GM23338 (cell line): ENCODE results near the gene ZNF687. TPM values are rescaled to one million over a fixed set of nuclear protein-coding genes. Genes with fewer than 3 reads are reported as not detected.

Experiments
- ATAC-seq: fragments of 200-7000 bp; cut with Tn5 transposase; 3 replicates; pipeline ENCODE4 v1.9.1; 2020
- DNase-seq: peaks from one replicate; pipeline ENCODE4 v3.0.0-alpha.2; 2015; ENCODE audit warnings: low spot score
- H2AFZ ChIP-seq: fragments of 200-600 bp; sonication (generic); 2 replicates; pipeline ENCODE4 v1.8.0; 2016; ENCODE audit warnings: antibody characterized with exemption, mild to moderate bottlenecking, moderate library complexity
- H3F3A ChIP-seq: fragments of 200-600 bp; sonication (generic); replicated peaks from 2 replicates; pipeline ENCODE4 v1.8.0; 2017; ENCODE audit warnings: antibody characterized with exemption, mixed run types, low read depth
- H3K27ac ChIP-seq: fragments of 200-600 bp; sonication (generic); 2 replicates; pipeline ENCODE4 v1.6.1; 2016; ENCODE audit warnings: low read depth
- H3K27me3 ChIP-seq: fragments of 200-600 bp; sonication (generic); 2 replicates; pipeline ENCODE4 v1.8.0; 2016; ENCODE audit warnings: mild to moderate bottlenecking, mixed run types, moderate library complexity; ENCODE audit not compliant: insufficient read depth
- H3K36me3 ChIP-seq: fragments of 200-600 bp; sonication (generic); 2 replicates; pipeline ENCODE4 v1.8.0; 2016; ENCODE audit warnings: mild to moderate bottlenecking; ENCODE audit not compliant: insufficient read depth
- H3K4me1 ChIP-seq: fragments of 200-600 bp; sonication (generic); 2 replicates; pipeline ENCODE4 v1.8.0; 2016; ENCODE audit warnings: mild to moderate bottlenecking, moderate library complexity; ENCODE audit not compliant: insufficient read depth
- H3K4me2 ChIP-seq: fragments of 200-600 bp; sonication (generic); 2 replicates; pipeline ENCODE4 v1.7.1; 2017; ENCODE audit warnings: mixed run types
- H3K4me3 ChIP-seq: fragments of 200-600 bp; sonication (generic); 2 replicates; pipeline ENCODE4 v1.6.1; 2016; ENCODE audit warnings: mixed run types
- H3K79me2 ChIP-seq: fragments of 200-600 bp; sonication (generic); replicated peaks from 2 replicates; pipeline ENCODE4 v1.8.0; 2017; ENCODE audit warnings: mild to moderate bottlenecking; ENCODE audit not compliant: insufficient read depth
- H3K9me2 ChIP-seq: fragments of 200-600 bp; sonication (generic); 2 replicates; pipeline ENCODE4 v1.8.0; 2017; ENCODE audit not compliant: insufficient read depth
- H4K20me1 ChIP-seq: fragments of 200-600 bp; sonication (generic); replicated peaks from 2 replicates; pipeline ENCODE4 v1.8.0; 2017; ENCODE audit warnings: mild to moderate bottlenecking; ENCODE audit not compliant: insufficient read depth
- H3K27ac Mint-ChIP-seq: 2 replicates; pipeline ENCODE4 v1.8.0; 2020; ENCODE audit warnings: inconsistent platforms, mild to moderate bottlenecking, moderate library complexity, mixed read lengths
- H3K27me3 Mint-ChIP-seq: 3 replicates; pipeline ENCODE4 v1.8.0; 2022; ENCODE audit warnings: low read depth, mild to moderate bottlenecking, moderate library complexity, mixed read lengths, inconsistent platforms; ENCODE audit not compliant: insufficient read depth, poor library complexity
- H3K36me3 Mint-ChIP-seq: 3 replicates; pipeline ENCODE4 v1.8.0; 2021; ENCODE audit warnings: low read depth, mild to moderate bottlenecking, inconsistent platforms, moderate library complexity, mixed read lengths
- H3K4me1 Mint-ChIP-seq: 3 replicates; pipeline ENCODE4 v1.8.0; 2020; ENCODE audit warnings: mild to moderate bottlenecking, inconsistent platforms, mixed read lengths
- H3K4me3 Mint-ChIP-seq: 3 replicates; pipeline ENCODE4 v1.8.0; 2021; ENCODE audit warnings: moderate library complexity, mild to moderate bottlenecking, inconsistent platforms, mixed read lengths
- H3K9me3 Mint-ChIP-seq: 3 replicates; pipeline ENCODE4 v1.8.0; 2020; ENCODE audit warnings: moderate library complexity, mild to moderate bottlenecking, inconsistent platforms, mixed read lengths
- CREB1 ChIP-seq: fragments of 250-450 bp; sonication (Bioruptor Pico); IDR thresholded peaks from 2 replicates; pipeline ENCODE4 v1.5.0; 2020; ENCODE audit warnings: low read depth, mild to moderate bottlenecking, moderate library complexity
- CTCF ChIP-seq, 2 experiments: fragments of 200-600 bp in 1 of 2; sonication (generic) in 1 of 2; conservative IDR thresholded peaks; 2 replicates each; pipeline versions ENCODE4 v1.5.1 to v1.6.1; 2016 to 2017; ENCODE audit warnings: antibody characterized with exemption in 2 of 2, low read depth in 2 of 2, mild to moderate bottlenecking in 2 of 2, moderate library complexity in 1 of 2
- EZH2 ChIP-seq: fragments of 200-600 bp; sonication (generic); IDR thresholded peaks from one replicate; pipeline ENCODE4 v1.8.0; 2017; ENCODE audit warnings: antibody characterized with exemption, mild to moderate bottlenecking, low read depth; ENCODE audit not compliant: unreplicated experiment
- EZH2phosphoT487 ChIP-seq: fragments of 200-600 bp; sonication (generic); IDR thresholded peaks from one replicate; pipeline ENCODE4 v1.8.1; 2018; ENCODE audit warnings: antibody characterized with exemption; ENCODE audit not compliant: unreplicated experiment
- JUNB ChIP-seq: IDR thresholded peaks from one replicate; pipeline ENCODE4 v1.6.1; 2016; ENCODE audit warnings: antibody characterized with exemption; ENCODE audit not compliant: unreplicated experiment
- NANOG ChIP-seq: IDR thresholded peaks from 2 replicates; pipeline ENCODE4 v1.6.1; 2016; ENCODE audit warnings: antibody characterized with exemption, borderline replicate concordance
- REST ChIP-seq: IDR thresholded peaks from one replicate; pipeline ENCODE4 v1.6.1; 2018; ENCODE audit warnings: antibody characterized with exemption; ENCODE audit not compliant: unreplicated experiment
- ZNF331 ChIP-seq: fragments of 250-450 bp; sonication (Bioruptor Pico); IDR thresholded peaks from 2 replicates; pipeline ENCODE4 v1.5.0; 2020; ENCODE audit warnings: low read depth, mild to moderate bottlenecking, moderate library complexity
- polyA plus RNA-seq: library from polyadenylated mRNA; unstranded; fragments of >200 nt; fragmentation: Nextera tagmentation; extraction: Ambion mirVana; gene quantifications from 2 replicates; pipeline ENCODE4 v1.2.1, GENCODE V29; 2016
- total RNA-seq: library from RNA; depleted of rRNA; stranded (reverse); fragments of >200 nt; shearing (Covaris generic); gene quantifications from 2 replicates; pipeline ENCODE4 v1.2.3, GENCODE V29; 2014
- TF ChIP-seq, protein P1 (sequence below): fragments of 250-450 bp; sonication (Bioruptor Pico); IDR thresholded peaks from 2 replicates; pipeline ENCODE4 v1.5.0; 2020; ENCODE audit warnings: mild to moderate bottlenecking, moderate library complexity

Gene ZNF687
- total and polyA plus RNA-seq, 2 experiments from 2014 or later = 7.7 to 63.9 TPM

DNA sequence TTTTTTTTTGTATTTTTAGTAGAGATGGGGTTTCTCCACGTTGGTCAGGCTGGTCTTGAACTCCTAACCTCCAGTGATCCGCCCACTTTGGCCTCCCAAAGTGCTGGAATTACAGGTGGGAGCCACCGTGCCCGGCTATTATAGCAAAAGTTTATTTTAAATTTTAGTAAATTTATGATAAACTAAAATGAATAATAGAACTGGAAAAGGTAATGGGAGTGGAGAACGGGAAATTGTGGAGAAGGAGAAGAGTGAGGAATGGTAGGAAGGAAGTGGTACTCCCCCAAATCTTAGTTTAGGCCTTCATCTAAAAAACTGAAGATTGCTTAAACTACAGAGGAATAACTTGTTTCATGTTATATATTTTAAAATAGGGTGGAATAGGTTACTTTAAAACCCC lies 52.7 kb downstream of the ZNF687 start (continued):
- no peak for TF ChIP-seq REST
- no peak for TF ChIP-seq CTCF (conservative IDR thresholded peaks at IDR 0.05; ENCODE audit: low read depth in 2 of 2)
- no peak for TF ChIP-seq EZH2
- TF ChIP-seq JUNB = no peak
- no peak for TF ChIP-seq ZNF331 (CRISPR knock-in tag)
- TF ChIP-seq CREB1 = no peak

DNA sequence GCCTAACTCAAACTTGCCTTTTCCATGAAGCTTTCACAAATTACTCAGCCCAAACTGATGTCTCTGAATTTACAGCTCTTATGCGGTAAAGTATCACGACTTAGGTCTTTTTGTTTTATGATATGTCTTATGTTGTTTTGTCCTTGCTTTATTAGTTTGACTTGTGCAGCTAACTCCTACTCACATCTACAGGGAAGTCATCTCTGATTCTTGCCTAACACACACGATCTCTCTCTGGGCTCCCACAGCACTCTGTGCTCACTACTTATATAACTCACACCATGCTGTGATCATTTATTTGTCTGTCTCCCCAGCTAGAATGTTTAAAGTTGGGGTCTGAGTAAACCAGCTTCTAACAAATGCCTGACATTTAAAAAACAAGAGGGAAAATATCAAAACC lies 54.5 kb downstream of the ZNF687 start:
- Mint-ChIP-seq H3K4me1 (peaks cover 5% of the 10 kb centered on the region), H3K9me3 (no peaks in the 10 kb centered on the region), H3K27ac (no peak overlapping the region), H3K36me3 (no peaks in the 10 kb centered on the region), H3K27me3 (peaks cover 2% of the 10 kb centered on the region), H3K4me3 (no peak overlapping the region)
- Histone ChIP-seq H3K4me3 (no peak overlapping the region), H3K9me2 (no peaks in the 10 kb centered on the region), H3K4me2 (no peak overlapping the region), H3K27ac (no peak overlapping the region), H3K4me1 (no peaks in the 10 kb centered on the region), H3K36me3 (no peaks in the 10 kb centered on the region), H3K27me3 (no peaks in the 10 kb centered on the region), H2AFZ (no peak overlapping the region), H3K79me2 (no peaks in the 10 kb centered on the region), H4K20me1 (no peaks in the 10 kb centered on the region), H3F3A (peaks cover 6% of the 10 kb centered on the region; the same call in 1 of the 2 replicates)
- ATAC-seq = no peak
- no peak for DNase-seq
- TF ChIP-seq REST = no peak
- no peak for TF ChIP-seq EZH2phosphoT487
- TF ChIP-seq, protein P1, sequence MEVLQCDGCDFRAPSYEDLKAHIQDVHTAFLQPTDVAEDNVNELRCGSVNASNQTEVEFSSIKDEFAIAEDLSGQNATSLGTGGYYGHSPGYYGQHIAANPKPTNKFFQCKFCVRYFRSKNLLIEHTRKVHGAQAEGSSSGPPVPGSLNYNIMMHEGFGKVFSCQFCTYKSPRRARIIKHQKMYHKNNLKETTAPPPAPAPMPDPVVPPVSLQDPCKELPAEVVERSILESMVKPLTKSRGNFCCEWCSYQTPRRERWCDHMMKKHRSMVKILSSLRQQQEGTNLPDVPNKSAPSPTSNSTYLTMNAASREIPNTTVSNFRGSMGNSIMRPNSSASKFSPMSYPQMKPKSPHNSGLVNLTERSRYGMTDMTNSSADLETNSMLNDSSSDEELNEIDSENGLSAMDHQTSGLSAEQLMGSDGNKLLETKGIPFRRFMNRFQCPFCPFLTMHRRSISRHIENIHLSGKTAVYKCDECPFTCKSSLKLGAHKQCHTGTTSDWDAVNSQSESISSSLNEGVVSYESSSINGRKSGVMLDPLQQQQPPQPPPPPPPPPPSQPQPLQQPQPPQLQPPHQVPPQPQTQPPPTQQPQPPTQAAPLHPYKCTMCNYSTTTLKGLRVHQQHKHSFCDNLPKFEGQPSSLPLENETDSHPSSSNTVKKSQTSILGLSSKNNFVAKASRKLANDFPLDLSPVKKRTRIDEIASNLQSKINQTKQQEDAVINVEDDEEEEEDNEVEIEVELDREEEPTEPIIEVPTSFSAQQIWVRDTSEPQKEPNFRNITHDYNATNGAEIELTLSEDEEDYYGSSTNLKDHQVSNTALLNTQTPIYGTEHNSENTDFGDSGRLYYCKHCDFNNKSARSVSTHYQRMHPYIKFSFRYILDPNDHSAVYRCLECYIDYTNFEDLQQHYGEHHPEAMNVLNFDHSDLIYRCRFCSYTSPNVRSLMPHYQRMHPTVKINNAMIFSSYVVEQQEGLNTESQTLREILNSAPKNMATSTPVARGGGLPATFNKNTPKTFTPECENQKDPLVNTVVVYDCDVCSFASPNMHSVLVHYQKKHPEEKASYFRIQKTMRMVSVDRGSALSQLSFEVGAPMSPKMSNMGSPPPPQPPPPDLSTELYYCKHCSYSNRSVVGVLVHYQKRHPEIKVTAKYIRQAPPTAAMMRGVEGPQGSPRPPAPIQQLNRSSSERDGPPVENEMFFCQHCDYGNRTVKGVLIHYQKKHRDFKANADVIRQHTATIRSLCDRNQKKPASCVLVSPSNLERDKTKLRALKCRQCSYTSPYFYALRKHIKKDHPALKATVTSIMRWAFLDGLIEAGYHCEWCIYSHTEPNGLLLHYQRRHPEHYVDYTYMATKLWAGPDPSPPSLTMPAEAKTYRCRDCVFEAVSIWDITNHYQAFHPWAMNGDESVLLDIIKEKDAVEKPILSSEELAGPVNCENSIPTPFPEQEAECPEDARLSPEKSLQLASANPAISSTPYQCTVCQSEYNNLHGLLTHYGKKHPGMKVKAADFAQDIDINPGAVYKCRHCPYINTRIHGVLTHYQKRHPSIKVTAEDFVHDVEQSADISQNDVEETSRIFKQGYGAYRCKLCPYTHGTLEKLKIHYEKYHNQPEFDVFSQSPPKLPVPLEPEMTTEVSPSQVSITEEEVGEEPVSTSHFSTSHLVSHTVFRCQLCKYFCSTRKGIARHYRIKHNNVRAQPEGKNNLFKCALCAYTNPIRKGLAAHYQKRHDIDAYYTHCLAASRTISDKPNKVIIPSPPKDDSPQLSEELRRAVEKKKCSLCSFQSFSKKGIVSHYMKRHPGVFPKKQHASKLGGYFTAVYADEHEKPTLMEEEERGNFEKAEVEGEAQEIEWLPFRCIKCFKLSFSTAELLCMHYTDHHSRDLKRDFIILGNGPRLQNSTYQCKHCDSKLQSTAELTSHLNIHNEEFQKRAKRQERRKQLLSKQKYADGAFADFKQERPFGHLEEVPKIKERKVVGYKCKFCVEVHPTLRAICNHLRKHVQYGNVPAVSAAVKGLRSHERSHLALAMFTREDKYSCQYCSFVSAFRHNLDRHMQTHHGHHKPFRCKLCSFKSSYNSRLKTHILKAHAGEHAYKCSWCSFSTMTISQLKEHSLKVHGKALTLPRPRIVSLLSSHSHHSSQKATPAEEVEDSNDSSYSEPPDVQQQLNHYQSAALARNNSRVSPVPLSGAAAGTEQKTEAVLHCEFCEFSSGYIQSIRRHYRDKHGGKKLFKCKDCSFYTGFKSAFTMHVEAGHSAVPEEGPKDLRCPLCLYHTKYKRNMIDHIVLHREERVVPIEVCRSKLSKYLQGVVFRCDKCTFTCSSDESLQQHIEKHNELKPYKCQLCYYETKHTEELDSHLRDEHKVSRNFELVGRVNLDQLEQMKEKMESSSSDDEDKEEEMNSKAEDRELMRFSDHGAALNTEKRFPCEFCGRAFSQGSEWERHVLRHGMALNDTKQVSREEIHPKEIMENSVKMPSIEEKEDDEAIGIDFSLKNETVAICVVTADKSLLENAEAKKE (CRISPR knock-in tag) = no peak
- TF ChIP-seq NANOG = no peak
- no peak for TF ChIP-seq ZNF331 (CRISPR knock-in tag)
- TF ChIP-seq CREB1 = no peak
